ENCODE results near the gene DYNC1I2. TPM values are rescaled to one million over a fixed set of nuclear protein-coding genes. Genes with fewer than 3 reads are reported as not detected.
"Not testable (repeated sequence)": the region's sequence is repeated elsewhere in the genome, so short reads cannot be mapped to it uniquely, and the experiment has no call there.

Gene DYNC1I2
- total RNA-seq, 2 experiments from 2014 or later = 42.3 to 58.5 TPM

DNA sequence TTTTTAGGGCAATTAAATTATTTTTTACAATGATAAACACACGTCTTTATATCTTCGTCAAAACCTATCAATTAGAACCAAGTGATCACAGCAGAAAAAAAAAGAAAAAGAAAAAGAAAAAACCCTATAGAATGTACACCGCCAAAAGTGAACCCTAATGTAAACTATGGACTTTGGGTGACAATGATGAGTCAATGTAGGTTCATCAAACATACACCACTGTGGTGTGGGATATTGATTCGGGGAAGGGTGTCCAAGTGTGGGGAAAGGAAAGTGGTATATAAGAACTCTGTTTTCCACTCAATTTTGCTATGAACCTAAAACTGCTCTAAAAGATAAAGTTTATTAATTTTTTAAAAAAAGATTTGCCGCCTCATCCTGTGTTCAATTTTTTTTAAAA, 85.1 kb downstream of the DYNC1I2 start:
- Histone ChIP-seq H3K9me2 (ENCODE audit: insufficient read depth, low read length) (no peaks in the 10 kb centered on the region), H4K20me1 (ENCODE audit: insufficient read depth, low read length) (no peaks in the 10 kb centered on the region), H3K4me3 (ENCODE audit: low read depth, low read length, poor library complexity, severe bottlenecking) (no peak overlapping the region), H3K36me3 (ENCODE audit: insufficient read depth, low read length) (no peaks in the 10 kb centered on the region; the same call in 1 of the 2 replicates), H3K79me2 (ENCODE audit: insufficient read depth, low read depth, low read length) (no peaks in the 10 kb centered on the region), H2AFZ (ENCODE audit: low read length) (no peak overlapping the region), H3K4me1 (ENCODE audit: insufficient read depth, low read length, poor library complexity, severe bottlenecking) (no peaks in the 10 kb centered on the region), H3K27ac (ENCODE audit: low read depth, low read length, poor library complexity, severe bottlenecking) (no peak overlapping the region), H3K9me3 (ENCODE audit: low read length) (no peaks in the 10 kb centered on the region), H3K4me2 (ENCODE audit: low read length) (no peak overlapping the region)
- TF ChIP-seq EZH2phosphoT487 (IDR thresholded peaks at IDR 0.05; ENCODE audit: borderline replicate concordance, low read depth, low read length) = no peak
- TF ChIP-seq, protein P1, sequence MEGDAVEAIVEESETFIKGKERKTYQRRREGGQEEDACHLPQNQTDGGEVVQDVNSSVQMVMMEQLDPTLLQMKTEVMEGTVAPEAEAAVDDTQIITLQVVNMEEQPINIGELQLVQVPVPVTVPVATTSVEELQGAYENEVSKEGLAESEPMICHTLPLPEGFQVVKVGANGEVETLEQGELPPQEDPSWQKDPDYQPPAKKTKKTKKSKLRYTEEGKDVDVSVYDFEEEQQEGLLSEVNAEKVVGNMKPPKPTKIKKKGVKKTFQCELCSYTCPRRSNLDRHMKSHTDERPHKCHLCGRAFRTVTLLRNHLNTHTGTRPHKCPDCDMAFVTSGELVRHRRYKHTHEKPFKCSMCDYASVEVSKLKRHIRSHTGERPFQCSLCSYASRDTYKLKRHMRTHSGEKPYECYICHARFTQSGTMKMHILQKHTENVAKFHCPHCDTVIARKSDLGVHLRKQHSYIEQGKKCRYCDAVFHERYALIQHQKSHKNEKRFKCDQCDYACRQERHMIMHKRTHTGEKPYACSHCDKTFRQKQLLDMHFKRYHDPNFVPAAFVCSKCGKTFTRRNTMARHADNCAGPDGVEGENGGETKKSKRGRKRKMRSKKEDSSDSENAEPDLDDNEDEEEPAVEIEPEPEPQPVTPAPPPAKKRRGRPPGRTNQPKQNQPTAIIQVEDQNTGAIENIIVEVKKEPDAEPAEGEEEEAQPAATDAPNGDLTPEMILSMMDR (conservative IDR thresholded peaks at IDR 0.05; ENCODE audit: low read length) = no peak
- no TSS peak for BruUV-seq (replicated peaks)
- DNase-seq (ENCODE audit: low spot score) = no peak
- ChIA-PET CTCF (ENCODE audit: unreplicated experiment) (no interaction called here), POLR2A (interaction anchor here (0.7 kb wide), 1 partner anchor 1707 kb away, joined by 3 read pairs; no protein-coding TSS in a partner anchor)
- intact Hi-C loops (cut with micrococcal nuclease; ENCODE audit: unreplicated experiment) = no loop called here

DNA sequence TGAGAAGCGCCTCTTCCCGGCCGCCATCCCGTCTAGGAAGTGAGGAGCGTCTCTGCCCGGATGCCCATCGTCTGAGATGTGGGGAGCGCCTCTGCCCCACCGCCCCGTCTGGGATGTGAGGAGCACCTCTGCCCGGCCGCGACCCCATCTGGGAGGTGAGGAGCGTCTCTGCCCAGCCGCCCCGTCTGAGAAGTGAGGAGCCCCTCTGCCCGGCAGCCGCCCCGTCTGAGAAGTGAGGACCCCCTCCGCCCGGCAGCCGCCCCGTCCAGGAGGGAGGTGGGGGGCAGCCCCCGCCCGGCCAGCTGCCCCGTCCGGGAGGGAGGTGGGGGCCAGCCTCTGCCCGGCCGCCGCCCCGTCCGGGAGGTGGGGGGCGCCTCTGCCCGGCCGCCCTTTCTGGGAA, 87.3 kb downstream of the DYNC1I2 start:
- H3K4me1 ChIP-seq (ENCODE audit: insufficient read depth, low read length, poor library complexity, severe bottlenecking); DNase-seq (ENCODE audit: low spot score); H3K4me3 ChIP-seq (ENCODE audit: low read depth, low read length, poor library complexity, severe bottlenecking); H3K27ac ChIP-seq (ENCODE audit: low read depth, low read length, poor library complexity, severe bottlenecking); H3K79me2 ChIP-seq (ENCODE audit: insufficient read depth, low read depth, low read length); H3K9me3 ChIP-seq (ENCODE audit: low read length); CTCF ChIA-PET (ENCODE audit: unreplicated experiment); H3K36me3 ChIP-seq (ENCODE audit: insufficient read depth, low read length); BruUV-seq (replicated peaks); intact Hi-C loops (cut with micrococcal nuclease; ENCODE audit: unreplicated experiment); H3K9me2 ChIP-seq (ENCODE audit: insufficient read depth, low read length); POLR2A ChIA-PET; H3K4me2 ChIP-seq (ENCODE audit: low read length); H2AFZ ChIP-seq (ENCODE audit: low read length); H4K20me1 ChIP-seq (ENCODE audit: insufficient read depth, low read length): not testable (repeated sequence)

DNA sequence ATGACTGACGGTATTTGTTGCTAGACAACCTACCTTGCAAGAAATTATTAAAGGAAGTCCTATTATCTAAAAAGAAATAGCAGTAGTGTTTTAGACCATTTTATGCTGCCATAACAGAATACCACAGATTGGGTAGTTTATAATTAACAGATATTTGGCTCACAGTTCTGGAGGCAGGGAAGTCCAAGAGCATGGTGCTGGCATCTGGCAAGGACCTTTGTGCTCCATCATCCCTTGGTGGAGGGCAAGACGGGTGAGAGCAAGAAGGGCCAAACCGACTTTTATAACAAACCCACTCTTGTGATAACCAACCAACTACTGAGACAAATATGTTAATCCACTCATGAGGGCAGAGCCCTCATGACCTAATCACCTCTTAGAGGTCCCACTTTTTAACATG, 91.2 kb downstream of the DYNC1I2 start:
- H3K9me3 ChIP-seq (ENCODE audit: low read length) = no peaks in the 10 kb centered on the region; the same call in 1 of the 2 replicates
- H3K4me3 ChIP-seq (ENCODE audit: low read depth, low read length, poor library complexity, severe bottlenecking) = no peak overlapping the region
- H3K4me2 ChIP-seq (ENCODE audit: low read length) = no peak overlapping the region
- no peak overlapping the region for H2AFZ ChIP-seq (ENCODE audit: low read length)
- no peaks in the 10 kb centered on the region for H3K79me2 ChIP-seq (ENCODE audit: insufficient read depth, low read depth, low read length)
- H3K27ac ChIP-seq (ENCODE audit: low read depth, low read length, poor library complexity, severe bottlenecking) = no peak overlapping the region
- peaks cover 15% of the 10 kb centered on the region for H3K36me3 ChIP-seq (ENCODE audit: insufficient read depth, low read length)
- no peaks in the 10 kb centered on the region for H3K9me2 ChIP-seq (ENCODE audit: insufficient read depth, low read length)
- no TSS peak for BruUV-seq (replicated peaks)
- no peaks in the 10 kb centered on the region for H3K4me1 ChIP-seq (ENCODE audit: insufficient read depth, low read length, poor library complexity, severe bottlenecking)
- H4K20me1 ChIP-seq (ENCODE audit: insufficient read depth, low read length) = no peaks in the 10 kb centered on the region
- POLR2A ChIA-PET = no interaction called here
- CTCF ChIA-PET (ENCODE audit: unreplicated experiment) = no interaction called here
- no peak for DNase-seq (ENCODE audit: low spot score)
- intact Hi-C loops (cut with micrococcal nuclease; ENCODE audit: unreplicated experiment) = no loop called here
- no peak for TF ChIP-seq EZH2phosphoT487 (IDR thresholded peaks at IDR 0.05; ENCODE audit: borderline replicate concordance, low read depth, low read length)
- TF ChIP-seq, protein P1 (conservative IDR thresholded peaks at IDR 0.05; ENCODE audit: low read length) = no peak

All from OCI-LY7 (cell line).